CD8-positive, alpha-beta memory T cell (primary cell): ENCODE measurements around the gene SRGAP1. TPM values are rescaled to one million over a fixed set of nuclear protein-coding genes. Genes with fewer than 3 reads are reported as not detected.

ENCODE experiments used
- CTCF ChIA-PET: fragments of 350-600 bp; sonication (Branson Sonifier 250); formaldehyde crosslinking; loops from one replicate; lab custom pipeline; 2021; ENCODE audit warnings: antibody characterized with exemption; lab: Charles Lee
- POLR2A ChIA-PET: fragments of 350-600 bp; sonication (Branson Sonifier 250); formaldehyde crosslinking; loops from one replicate; lab custom pipeline; 2021; ENCODE audit warnings: antibody characterized with exemption; lab: Charles Lee
- DNase-seq, 5 donors: peaks; one replicate each; pipeline versions ENCODE4 v3.0.0 to v3.0.0-alpha.2; 2020 to 2022; ENCODE audit warnings: mixed read lengths in 1 of 5
- H3K27ac ChIP-seq: one replicate; pipeline ENCODE4 v1.7.0; 2013; ENCODE audit warnings: low read depth, mild to moderate bottlenecking, low read length, moderate library complexity
- H3K27me3 ChIP-seq: 2 replicates; pipeline ENCODE4 v1.7.0; 2013; ENCODE audit warnings: low read length, mild to moderate bottlenecking; ENCODE audit not compliant: insufficient read depth, poor library complexity, severe bottlenecking
- H3K36me3 ChIP-seq: 2 replicates; pipeline ENCODE4 v1.7.0; 2013; ENCODE audit warnings: mild to moderate bottlenecking, low read length, moderate library complexity; ENCODE audit not compliant: insufficient read depth
- H3K4me1 ChIP-seq: 2 replicates; pipeline ENCODE4 v1.7.0; 2013; ENCODE audit warnings: mild to moderate bottlenecking, low read length, moderate library complexity; ENCODE audit not compliant: insufficient read depth
- H3K4me3 ChIP-seq: 2 replicates; pipeline ENCODE4 v1.7.0; 2013; ENCODE audit warnings: mild to moderate bottlenecking, low read length
- H3K9me3 ChIP-seq: 2 replicates; pipeline ENCODE4 v1.7.0; 2013; ENCODE audit warnings: mild to moderate bottlenecking, low read length
- H3K27ac Mint-ChIP-seq, 8 donors: one replicate each; pipeline ENCODE4 v1.8.0; 2020 to 2021; ENCODE audit warnings: mixed read lengths in 8 of 8, mild to moderate bottlenecking in 6 of 8, inconsistent platforms in 3 of 8, moderate library complexity in 3 of 8
- H3K27me3 Mint-ChIP-seq, 2 donors: one replicate each; pipeline ENCODE4 v1.8.0; 2020 to 2021; ENCODE audit warnings: mixed read lengths in 2 of 2, mild to moderate bottlenecking in 1 of 2, moderate library complexity in 1 of 2
- H3K36me3 Mint-ChIP-seq, 3 donors: one replicate each; pipeline ENCODE4 v1.8.0; 2020 to 2021; ENCODE audit warnings: mixed read lengths in 3 of 3, inconsistent platforms in 1 of 3, mild to moderate bottlenecking in 1 of 3
- H3K4me1 Mint-ChIP-seq, 3 donors: one replicate each; pipeline ENCODE4 v1.8.0; 2020 to 2021; ENCODE audit warnings: mixed read lengths in 3 of 3, inconsistent platforms in 1 of 3, mild to moderate bottlenecking in 1 of 3
- H3K4me3 Mint-ChIP-seq, 7 donors: one replicate each; pipeline ENCODE4 v1.8.0; 2020 to 2021; ENCODE audit warnings: mixed read lengths in 7 of 7, mild to moderate bottlenecking in 6 of 7, moderate library complexity in 4 of 7, inconsistent platforms in 2 of 7
- H3K9me3 Mint-ChIP-seq, 5 donors: one replicate each; pipeline ENCODE4 v1.8.0; 2020 to 2022; ENCODE audit warnings: mixed read lengths in 5 of 5, mild to moderate bottlenecking in 3 of 5, moderate library complexity in 2 of 5, inconsistent platforms in 1 of 5
- polyA plus RNA-seq: library from polyadenylated mRNA; unstranded; fragments of 300-500 nt; fragmentation: Illumina TruSeq; gene quantifications from one replicate; pipeline ENCODE4 v1.2.3, GENCODE V29; 2021
- total RNA-seq, 2 experiments: library from RNA; stranded (reverse); gene quantifications; one replicate each; pipeline ENCODE4 v1.2.3, GENCODE V29; 2021

SRGAP1 gene
- total and polyA plus RNA-seq, 3 experiments from 2014 or later: 0.09 to 0.64 (median 0.61) TPM

GRCh38 chr12:63963868-63964267, 119.4 kb downstream of the SRGAP1 start:
- no peaks in the 10 kb centered on the region for H3K36me3 Mint-ChIP-seq
- H3K27ac Mint-ChIP-seq: no peak overlapping the region
- Histone ChIP-seq H3K4me3 (no peak overlapping the region), H3K27ac (no peak overlapping the region), H3K27me3 (no peaks in the 10 kb centered on the region), H3K36me3 (no peaks in the 10 kb centered on the region), H3K9me3 (no peaks in the 10 kb centered on the region), H3K4me1 (no peaks in the 10 kb centered on the region)
- no peak for DNase-seq
- no peak overlapping the region for H3K4me3 Mint-ChIP-seq
- ChIA-PET CTCF (no interaction called here), POLR2A (no interaction called here)
- no peaks in the 10 kb centered on the region for H3K9me3 Mint-ChIP-seq
- peaks cover 6% of the 10 kb centered on the region in 2 donors for H3K27me3 Mint-ChIP-seq
- no peaks in the 10 kb centered on the region for H3K4me1 Mint-ChIP-seq

GRCh38 chr12:63964301-63964700, 119.8 kb downstream of the SRGAP1 start:
- Mint-ChIP-seq H3K9me3 (no peaks in the 10 kb centered on the region), H3K4me3 (no peak overlapping the region), H3K4me1 (no peaks in the 10 kb centered on the region), H3K27me3 (peaks cover 6 to 7% of the 10 kb centered on the region in 2 donors), H3K36me3 (no peaks in the 10 kb centered on the region), H3K27ac (no peak overlapping the region)
- H3K36me3 ChIP-seq: no peaks in the 10 kb centered on the region
- no peak overlapping the region for H3K27ac ChIP-seq
- no peaks in the 10 kb centered on the region for H3K27me3 ChIP-seq
- DNase-seq: no peak
- H3K4me1 ChIP-seq: no peaks in the 10 kb centered on the region
- POLR2A ChIA-PET: no interaction called here
- CTCF ChIA-PET: interaction anchor here (1.0 kb wide), 1 partner anchor 10 kb away, joined by 3 read pairs; no protein-coding TSS in a partner anchor
- no peaks in the 10 kb centered on the region for H3K9me3 ChIP-seq
- no peak overlapping the region for H3K4me3 ChIP-seq

- peaks cover 6 to 19% of the 10 kb centered on the region in 2 donors for H3K27me3 Mint-ChIP-seq
- H3K36me3 ChIP-seq: no peaks in the 10 kb centered on the region
- POLR2A ChIA-PET: no interaction called here
- CTCF ChIA-PET: no interaction called here
- H3K4me3 ChIP-seq: no peak overlapping the region
- no peaks in the 10 kb centered on the region for H3K9me3 ChIP-seq
- no peak for DNase-seq
- H3K27ac ChIP-seq: no peak overlapping the region
- H3K27ac Mint-ChIP-seq: no peak overlapping the region
- H3K9me3 Mint-ChIP-seq: no peaks in the 10 kb centered on the region
- no peak overlapping the region for H3K4me3 Mint-ChIP-seq
- H3K4me1 Mint-ChIP-seq: no peaks in the 10 kb centered on the region
- H3K27me3 ChIP-seq: no peaks in the 10 kb centered on the region
- no peaks in the 10 kb centered on the region for H3K36me3 Mint-ChIP-seq
- no peaks in the 10 kb centered on the region for H3K4me1 ChIP-seq
Observed at GRCh38 chr12:63965936-63966605, 121.6 kb downstream of the SRGAP1 start.

DNA sequence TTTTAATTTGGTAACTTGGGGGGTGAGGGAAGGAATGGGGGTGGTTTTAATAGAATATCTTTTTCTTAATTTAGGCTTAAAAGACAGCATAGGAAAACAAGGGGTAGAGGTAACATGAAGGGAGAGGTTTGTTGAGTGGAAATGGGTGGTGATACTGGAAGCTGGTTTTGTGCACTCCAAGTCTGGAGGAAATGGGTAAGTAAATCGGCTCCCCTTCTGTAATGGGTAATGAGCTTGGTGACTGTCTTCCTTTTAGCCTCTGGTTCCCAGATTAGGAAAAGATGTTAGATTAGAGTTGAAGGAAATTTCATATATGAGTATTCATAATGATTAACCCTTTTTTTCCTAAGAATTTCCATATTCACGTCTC, 122.1 kb downstream of the SRGAP1 start:
- Mint-ChIP-seq H3K9me3 (no peaks in the 10 kb centered on the region), H3K4me3 (no peak overlapping the region), H3K27ac (peak overlapping the region in 1 of 8 donors; percentile 61), H3K36me3 (no peaks in the 10 kb centered on the region), H3K4me1 (no peaks in the 10 kb centered on the region), H3K27me3 (peaks cover 6 to 24% of the 10 kb centered on the region in 2 donors)
- CTCF ChIA-PET: no interaction called here
- DNase-seq: no peak
- Histone ChIP-seq H3K9me3 (no peaks in the 10 kb centered on the region), H3K4me1 (no peaks in the 10 kb centered on the region), H3K27ac (no peak overlapping the region), H3K36me3 (no peaks in the 10 kb centered on the region), H3K4me3 (no peak overlapping the region), H3K27me3 (no peaks in the 10 kb centered on the region)
- POLR2A ChIA-PET: no interaction called here

GRCh38 chr12:63967358-63968145, 123.1 kb downstream of the SRGAP1 start:
- Histone ChIP-seq H3K27ac (no peak overlapping the region), H3K4me1 (no peaks in the 10 kb centered on the region), H3K27me3 (no peaks in the 10 kb centered on the region), H3K4me3 (no peak overlapping the region), H3K36me3 (no peaks in the 10 kb centered on the region), H3K9me3 (no peaks in the 10 kb centered on the region)
- ChIA-PET POLR2A (no interaction called here), CTCF (no interaction called here)
- no peak overlapping the region for H3K27ac Mint-ChIP-seq
- no peak overlapping the region for H3K4me3 Mint-ChIP-seq
- no peaks in the 10 kb centered on the region for H3K9me3 Mint-ChIP-seq
- DNase-seq: no peak
- peaks cover 6 to 24% of the 10 kb centered on the region in 2 donors for H3K27me3 Mint-ChIP-seq
- no peaks in the 10 kb centered on the region for H3K36me3 Mint-ChIP-seq
- no peaks in the 10 kb centered on the region for H3K4me1 Mint-ChIP-seq

GRCh38 chr12:63968673-63969072, 124.2 kb downstream of the SRGAP1 start:
- no peak overlapping the region for H3K4me3 Mint-ChIP-seq

GRCh38 chr12:63976902-63977395, 132.4 kb downstream of the SRGAP1 start:
- CTCF ChIA-PET: no interaction called here
- H3K4me3 ChIP-seq: no peak overlapping the region
- POLR2A ChIA-PET: no interaction called here
- H3K36me3 ChIP-seq: no peaks in the 10 kb centered on the region
- Mint-ChIP-seq H3K4me3 (no peak overlapping the region), H3K27ac (no peak overlapping the region), H3K36me3 (no peaks in the 10 kb centered on the region), H3K9me3 (no peaks in the 10 kb centered on the region), H3K27me3 (peaks cover 9 to 13% of the 10 kb centered on the region in 2 donors), H3K4me1 (no peaks in the 10 kb centered on the region)
- no peak overlapping the region for H3K27ac ChIP-seq
- DNase-seq: no peak
- H3K9me3 ChIP-seq: no peaks in the 10 kb centered on the region
- no peaks in the 10 kb centered on the region for H3K4me1 ChIP-seq
- H3K27me3 ChIP-seq: no peaks in the 10 kb centered on the region

More at GRCh38 chr12:63968673-63969072, 124.2 kb downstream of the SRGAP1 start:
- DNase-seq: no peak
- Mint-ChIP-seq H3K4me1 (no peaks in the 10 kb centered on the region), H3K36me3 (no peaks in the 10 kb centered on the region), H3K9me3 (no peaks in the 10 kb centered on the region), H3K27ac (no peak overlapping the region), H3K27me3 (peaks cover 4 to 24% of the 10 kb centered on the region in 2 donors)
- Histone ChIP-seq H3K27me3 (no peaks in the 10 kb centered on the region), H3K36me3 (no peaks in the 10 kb centered on the region), H3K4me1 (no peaks in the 10 kb centered on the region), H3K4me3 (no peak overlapping the region), H3K9me3 (no peaks in the 10 kb centered on the region), H3K27ac (no peak overlapping the region)
- CTCF ChIA-PET: no interaction called here
- POLR2A ChIA-PET: no interaction called here

- Mint-ChIP-seq H3K9me3 (no peaks in the 10 kb centered on the region), H3K27ac (no peak overlapping the region), H3K36me3 (no peaks in the 10 kb centered on the region), H3K4me1 (no peaks in the 10 kb centered on the region), H3K4me3 (no peak overlapping the region), H3K27me3 (peaks cover 9 to 13% of the 10 kb centered on the region in 2 donors)
- Histone ChIP-seq H3K27ac (no peak overlapping the region), H3K27me3 (no peaks in the 10 kb centered on the region), H3K4me3 (no peak overlapping the region), H3K9me3 (no peaks in the 10 kb centered on the region), H3K4me1 (no peaks in the 10 kb centered on the region), H3K36me3 (no peaks in the 10 kb centered on the region)
- no peak for DNase-seq
- ChIA-PET CTCF (no interaction called here), POLR2A (no interaction called here)
Observed at GRCh38 chr12:63977441-63977840, 132.9 kb downstream of the SRGAP1 start.
